CD4-positive, alpha-beta T cell treated with Interleukin-6 for 4 hours (primary cell): ENCODE data around the gene PLD6.

Experiments used
- DNase-seq: peaks from one replicate; pipeline ENCODE4 v3.0.0-alpha.2; 2020; ENCODE audit warnings: mixed read lengths

Gene PLD6

DNA sequence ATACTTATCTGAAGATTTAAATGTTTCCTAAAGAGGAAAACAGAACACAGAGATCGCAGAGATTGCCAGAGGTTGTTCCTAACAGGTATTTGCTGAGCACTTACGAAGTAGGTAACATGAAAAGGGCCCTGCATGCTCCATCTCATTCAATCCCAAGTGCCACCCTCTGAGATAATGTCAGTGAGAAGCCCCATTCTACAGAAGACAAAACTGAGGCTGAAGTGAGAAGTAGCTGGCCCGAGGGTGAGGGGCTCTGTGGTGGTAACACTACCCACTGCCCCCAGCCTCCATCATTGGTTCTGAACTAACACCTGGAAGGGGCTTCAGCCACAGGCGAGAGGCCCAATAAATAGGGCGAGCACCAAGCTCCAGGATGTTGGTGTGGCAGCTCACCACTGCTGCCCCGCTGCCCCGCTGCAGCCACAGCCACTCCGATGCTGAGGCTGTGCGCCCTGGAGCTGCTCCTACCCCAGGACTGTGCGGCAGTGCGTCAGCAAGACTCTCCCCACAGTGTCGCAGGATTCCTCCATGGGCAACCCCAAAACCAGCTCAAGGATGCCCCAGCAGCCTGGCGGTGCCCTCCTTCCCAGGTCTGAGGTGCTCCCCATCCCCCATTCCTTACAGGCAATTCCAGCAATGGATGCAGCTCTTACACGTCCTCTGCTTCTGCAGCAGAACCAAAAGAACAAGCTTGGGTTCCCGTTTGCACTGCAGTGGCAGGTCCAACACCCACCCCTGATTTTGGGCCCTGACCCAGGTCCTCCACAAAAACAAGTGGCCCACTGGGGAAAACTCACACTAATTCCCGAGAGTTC, 20.5 kb upstream of the PLD6 start:
- DNase-seq, result no peak

DNA sequence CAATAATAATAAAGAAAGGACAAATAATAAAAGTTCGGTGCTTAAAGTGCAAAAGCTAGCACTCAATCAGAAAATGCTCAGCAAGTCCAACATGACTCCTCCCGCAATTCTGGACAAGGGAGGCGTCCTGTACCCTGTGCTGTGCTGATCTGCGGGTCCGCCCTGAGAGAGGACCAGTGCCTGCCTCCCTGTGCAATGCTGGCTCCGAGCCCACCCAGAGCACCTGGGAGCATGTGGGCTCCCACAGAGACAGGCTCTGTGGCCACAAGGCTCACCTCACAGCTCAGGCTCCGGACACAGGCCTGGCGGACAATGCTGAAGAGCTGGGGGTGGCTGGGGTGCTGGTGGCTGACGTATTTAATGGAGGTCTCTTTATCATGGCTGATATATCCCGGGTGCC, 19.8 kb upstream of the PLD6 start:
- DNase-seq, result no peak

DNA sequence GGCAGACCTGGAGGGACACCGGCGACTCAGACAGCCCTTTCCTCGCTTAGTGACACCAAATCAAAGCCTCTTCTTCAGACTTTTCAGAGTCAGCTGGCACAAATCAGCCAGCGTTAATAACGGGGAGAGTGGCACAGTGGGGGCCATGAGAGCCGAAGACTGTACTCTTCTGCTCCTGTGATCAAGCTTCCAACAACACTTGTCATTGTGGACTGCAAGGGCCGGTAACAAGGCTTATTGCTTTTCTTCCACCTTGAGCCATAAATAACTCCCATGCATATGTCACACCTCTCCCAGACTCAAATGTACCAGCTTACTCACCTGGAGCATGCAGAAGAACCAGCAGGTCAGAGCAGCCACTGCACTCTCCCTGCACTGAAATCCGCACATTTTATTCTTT, 18.0 kb upstream of the PLD6 start:
- no peak for DNase-seq

DNA sequence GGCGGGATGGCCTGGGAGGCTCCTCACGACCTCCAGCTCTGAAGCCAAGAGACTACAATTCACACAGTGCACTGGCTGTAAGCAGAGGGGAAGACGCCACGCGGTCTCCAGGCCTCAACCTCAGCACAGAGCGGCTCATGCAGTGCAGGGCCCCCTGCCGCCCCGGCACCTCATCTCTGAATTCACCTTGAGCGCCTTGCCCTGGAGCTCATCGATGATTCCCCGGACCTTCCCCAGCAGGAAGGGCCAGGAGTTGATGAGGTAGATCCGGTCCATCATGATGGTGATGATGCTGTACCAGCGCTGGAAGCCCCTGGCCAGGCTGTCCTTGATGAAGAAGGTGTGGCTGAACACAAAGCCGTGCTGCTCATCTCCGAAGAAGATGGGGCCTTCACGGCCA, 17.6 kb upstream of the PLD6 start:
- no peak for DNase-seq

DNA sequence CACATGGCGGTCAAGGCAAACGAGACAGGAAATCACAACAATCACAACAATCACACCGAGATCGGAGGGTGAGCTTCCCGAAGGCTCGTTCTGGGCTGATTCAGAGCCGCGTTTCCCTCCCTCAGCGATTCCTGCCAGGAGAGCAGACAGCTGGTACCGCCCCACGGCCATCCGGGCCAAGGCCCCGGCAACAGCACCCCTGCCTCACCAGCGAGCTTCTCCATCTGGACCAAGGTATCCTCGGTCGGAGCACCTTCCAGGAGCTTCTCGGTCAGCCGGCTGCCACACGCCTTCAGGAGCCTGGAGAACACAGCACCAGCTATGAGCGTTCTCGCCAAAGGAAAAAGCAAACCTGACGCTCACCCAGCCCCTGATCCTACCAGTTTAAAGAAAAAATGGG, 15.2 kb upstream of the PLD6 start:
- DNase-seq, result no peak

DNA sequence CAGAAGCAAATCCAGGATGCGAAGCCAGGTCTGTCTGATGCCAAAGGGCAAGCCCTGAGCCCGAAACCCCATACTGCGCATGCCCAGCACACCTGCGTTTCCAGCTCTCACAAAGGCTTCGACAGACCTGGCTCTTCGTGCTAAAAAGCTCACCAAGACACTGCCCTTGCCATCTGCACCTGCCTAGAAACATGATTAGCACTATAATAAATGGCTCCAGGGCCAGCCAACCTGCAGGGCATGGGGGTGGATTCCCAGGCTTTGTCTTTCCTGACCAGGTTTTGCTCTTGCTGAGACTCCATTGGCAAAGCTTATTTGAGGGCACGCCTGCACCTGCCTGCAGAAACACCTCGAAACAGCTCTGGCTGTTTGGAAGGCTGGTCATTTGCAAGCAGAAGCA, 14.4 kb upstream of the PLD6 start:
- DNase-seq, result no peak

DNA sequence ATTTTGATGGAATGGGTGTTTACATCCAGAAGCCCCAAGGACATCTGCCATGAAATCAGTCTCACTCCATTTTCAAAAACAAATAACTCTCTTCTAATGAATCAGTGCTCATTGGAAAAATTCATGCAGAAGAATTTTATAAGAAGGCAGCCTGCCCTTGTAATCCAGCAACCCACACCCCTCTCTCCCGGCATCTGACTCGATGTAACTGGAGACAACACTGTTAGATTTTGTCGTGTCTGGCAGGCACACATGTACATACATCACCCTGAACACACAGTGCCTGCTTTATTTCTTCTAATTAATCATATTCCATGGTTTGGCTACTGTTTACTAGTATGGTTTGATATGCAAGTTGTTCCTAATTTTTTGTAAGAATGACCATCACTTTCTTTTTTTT, 11.9 kb upstream of the PLD6 start:
- no peak for DNase-seq

DNA sequence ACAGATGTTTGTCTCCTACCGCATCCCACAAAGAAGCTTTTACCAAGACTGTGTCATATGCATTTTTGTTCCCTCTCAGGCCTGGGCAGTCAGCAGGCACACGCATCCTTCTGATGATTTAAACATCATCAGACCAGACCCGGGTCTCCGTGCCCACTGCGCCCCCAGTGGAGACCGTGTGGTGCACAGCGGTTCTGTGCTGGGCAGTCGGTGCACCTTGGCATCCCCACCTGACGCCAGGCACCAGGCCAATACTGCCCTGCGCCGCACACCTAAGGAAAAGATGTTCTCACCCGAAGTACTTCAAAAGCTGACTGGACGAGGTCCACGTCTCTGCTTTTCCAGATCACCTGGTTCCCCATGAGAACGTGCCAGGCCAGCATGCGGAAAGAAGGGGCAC, 10.6 kb upstream of the PLD6 start:
- DNase-seq, result peak; percentile 5

DNA sequence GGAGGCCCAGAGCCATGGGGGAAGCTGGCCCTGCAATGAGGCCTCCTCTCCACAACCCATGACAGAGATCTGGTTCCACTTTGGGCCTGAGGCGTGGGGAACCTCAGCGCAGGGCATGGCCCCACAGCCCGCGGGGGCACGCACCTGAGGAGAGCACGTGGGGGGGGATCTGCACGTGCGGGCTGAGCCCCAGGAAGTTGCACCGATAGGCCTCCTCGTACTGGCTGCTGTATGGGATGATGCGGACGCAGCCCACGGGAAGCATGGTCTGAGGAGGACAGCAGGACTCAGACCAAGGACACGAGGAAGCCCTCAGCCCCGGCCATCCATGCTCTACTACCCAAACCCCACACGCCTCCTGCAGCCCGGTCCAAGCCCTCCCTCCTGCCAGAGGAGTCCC, 10.1 kb upstream of the PLD6 start:
- no peak for DNase-seq

DNA sequence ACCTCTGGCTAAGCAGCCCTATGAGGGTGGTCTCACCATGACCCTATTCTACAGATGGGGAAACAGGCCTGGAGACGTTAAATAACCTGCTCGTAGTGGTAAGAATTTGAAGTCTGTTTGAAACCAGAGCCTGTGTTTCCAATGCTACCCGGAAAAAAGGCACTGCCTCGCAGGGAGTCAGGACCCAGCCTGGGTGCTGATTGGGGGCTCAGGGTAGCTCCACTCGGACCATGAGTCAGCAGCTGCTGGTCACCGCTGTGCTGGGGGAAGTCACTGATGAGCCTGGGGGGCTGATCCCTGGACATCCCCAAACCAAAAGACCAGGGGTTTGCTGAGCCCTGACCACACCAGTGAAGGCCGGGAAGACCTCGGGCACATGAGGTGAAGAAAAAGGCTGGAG, 9.4 kb upstream of the PLD6 start:
- no peak for DNase-seq

DNA sequence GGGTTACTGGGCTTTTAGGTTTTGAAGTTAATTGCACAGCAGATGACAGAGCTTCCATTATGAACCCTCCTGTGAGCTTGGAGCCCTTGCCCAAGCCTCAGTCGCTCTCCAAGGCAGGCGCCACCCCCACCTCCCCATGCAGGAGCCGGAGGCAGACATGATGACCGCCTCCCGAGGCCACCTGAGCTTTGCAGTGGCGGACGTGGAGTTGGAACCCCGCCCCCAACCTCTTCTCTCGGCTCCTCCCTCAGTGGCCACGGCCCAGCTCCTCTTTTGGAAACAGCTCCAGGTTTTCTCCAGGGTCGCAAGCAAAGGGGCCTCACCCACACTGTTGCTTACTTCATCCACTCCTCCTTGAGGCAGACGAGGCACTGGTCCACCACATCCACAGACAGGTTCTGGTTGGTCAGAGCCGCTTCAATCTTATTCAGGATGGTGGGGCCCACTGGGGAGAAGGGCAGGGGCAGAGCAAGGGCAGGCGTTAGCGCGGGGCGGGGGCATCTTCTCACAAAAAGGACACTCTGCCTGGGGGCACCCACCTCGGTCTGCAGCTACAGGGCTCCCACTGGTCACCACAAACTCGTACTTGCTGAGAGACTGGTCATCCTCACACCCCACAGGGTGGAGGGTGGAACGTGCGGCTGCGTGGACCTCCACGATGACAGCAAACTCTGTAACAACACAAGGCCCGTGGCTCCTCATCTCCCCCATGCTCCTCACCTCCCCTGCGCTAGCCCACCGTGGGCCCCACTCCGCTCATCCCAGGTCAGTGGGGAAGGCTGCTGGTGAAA, 8.7 kb upstream of the PLD6 start:
- no peak for DNase-seq

DNA sequence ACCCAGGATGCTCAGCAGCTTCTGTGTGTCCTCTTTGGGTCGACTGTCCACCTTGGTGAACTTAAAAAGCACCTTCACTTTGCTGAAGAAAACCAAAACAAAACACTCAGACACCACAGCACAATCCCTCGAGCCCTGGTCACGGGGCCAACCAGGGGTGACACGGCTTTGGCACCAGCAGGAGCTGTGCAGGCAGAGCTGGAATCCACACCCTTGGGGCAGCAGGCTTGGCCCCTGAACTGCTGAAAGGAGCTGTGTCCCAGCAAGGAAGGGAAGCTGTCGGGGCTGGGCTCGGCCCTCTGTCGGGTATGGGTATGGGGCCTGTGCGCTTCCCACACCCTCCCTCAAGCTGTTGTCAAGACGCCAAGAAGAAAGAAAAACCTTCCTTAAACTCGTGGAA, 7.6 kb upstream of the PLD6 start:
- DNase-seq, result no peak

DNA sequence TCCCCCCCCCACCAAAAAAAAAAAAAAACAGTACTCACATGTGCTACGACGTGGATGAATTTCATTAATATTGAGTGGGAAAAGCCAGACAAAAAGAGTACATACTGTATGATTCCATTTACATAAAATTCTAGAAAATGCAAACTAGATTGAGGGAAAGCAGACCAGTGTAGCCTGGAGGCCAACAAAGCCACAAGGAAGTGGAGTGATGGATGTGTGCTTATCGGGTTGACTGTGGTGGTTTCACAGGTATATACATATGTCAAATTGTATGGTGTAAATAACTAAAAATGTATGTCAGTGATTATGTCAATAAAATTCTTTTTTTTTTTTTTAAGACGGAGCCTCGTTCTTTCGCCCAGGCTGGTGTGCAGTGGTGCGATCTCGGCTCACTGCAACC, 1.9 kb upstream of the PLD6 start:
- DNase-seq, result no peak

DNA sequence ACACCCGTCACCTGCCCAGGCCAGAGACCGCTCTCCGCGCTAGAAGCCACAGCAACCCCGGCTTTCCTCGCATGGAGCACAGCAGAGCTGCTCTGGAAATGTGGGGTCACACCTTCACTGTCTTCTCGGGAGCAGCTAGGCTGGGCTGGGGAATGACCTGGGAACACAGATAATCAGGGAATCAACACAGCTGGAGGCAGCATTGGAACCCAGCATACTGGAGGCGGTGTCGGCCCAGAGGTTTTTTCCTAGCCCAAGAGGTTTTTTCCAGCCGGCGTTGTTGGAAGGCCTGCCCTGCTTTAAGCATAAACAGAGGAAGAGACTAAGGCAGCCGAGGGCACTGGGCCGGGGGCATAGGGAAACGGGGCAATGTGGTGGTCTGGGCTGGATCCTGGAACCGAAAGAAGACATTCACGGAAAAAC, 791 bp upstream of the PLD6 start:
- DNase-seq, result no peak

DNA sequence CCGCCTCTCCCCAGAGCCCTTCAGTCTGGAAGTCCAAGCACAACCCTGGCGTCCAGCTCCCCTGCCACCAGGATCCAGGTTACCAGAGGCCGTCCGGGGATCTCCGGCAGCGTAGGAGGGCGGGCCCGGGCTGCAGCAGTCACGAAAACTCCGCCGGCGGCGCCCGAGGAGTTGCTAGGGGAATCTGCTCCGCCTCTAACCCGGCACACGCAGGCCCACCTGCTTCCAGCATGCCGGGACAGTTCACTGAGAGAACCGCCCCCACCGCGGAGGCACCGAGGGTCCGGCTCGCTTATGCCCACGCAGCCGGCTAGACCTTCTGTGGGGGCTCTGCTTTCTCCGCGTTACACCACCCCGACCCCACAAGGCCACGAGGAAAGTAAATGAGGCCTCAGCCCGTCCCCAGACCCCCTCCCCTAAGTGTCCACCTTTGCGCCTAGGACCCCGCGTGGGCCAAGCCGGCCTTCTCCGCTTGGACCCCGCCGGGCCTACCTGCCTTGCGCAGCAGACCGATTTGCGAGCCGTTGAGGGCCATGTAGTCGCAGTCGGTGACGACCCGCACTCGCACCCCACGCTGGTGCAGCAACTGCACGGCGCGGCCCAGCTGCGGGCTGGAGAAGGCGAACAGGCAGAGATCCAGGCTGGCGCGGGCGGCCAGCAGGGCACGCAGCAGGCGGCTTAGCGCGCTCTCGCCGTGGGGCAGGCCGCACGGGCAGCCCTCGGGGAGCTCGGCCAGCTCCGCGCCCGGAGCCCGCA, 587 bp downstream of the PLD6 start:
- peak; percentile 72 for DNase-seq

DNA sequence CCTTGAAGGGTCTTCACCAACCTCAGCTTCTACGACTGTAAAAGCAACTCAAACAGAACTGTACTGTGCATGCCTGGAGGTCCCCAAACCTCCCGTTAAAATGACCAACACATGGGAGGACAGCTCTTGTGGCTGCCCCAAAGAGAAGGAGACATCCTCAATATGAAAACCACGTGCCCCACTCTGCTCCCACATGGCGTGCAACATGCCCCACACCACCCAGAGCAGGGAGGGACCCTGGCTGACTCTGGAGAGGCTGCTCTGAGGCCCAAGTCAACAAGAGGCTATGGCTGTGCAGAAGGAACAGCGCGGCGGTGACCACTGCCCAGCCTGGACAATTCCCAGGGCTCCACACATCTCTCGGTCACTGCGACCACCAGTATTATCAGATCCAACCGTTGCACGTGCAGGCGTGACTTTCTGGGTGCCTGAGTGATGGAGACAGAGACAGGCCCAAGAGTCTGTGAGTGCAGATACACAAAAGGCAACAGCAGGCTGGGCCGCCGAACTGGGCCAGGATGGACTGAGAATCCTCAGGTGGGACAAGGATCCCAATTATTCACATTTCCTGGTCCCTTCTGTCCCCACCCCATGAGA, 1.4 kb downstream of the PLD6 start:
- DNase-seq, result no peak

DNA sequence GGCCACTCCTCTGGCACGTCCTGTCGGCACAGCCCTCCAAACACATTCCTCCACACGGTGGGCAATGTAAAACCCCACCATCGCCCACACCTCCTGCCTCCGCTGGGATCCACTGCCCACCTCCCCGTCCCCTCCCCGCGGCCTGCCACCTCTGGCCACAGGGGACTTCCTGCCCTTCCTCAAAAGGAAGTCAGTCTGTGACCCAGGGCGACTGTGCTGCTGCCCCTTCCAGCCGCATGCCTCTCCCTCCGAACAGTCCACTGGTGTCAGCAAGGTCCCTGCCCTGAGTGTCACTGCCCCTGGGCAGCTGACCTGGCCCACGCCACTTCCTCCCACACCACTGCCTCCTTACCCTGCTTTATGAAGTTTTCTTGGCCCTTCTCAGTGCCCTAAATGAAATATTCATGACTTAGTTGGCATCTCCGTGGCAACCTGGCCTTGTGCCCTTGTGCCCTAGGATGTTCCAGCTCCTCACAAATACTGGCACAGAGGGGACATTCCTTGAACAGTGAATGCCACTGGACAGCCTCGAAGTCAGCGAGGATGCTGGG, 2.0 kb downstream of the PLD6 start:
- DNase-seq, result no peak

DNA sequence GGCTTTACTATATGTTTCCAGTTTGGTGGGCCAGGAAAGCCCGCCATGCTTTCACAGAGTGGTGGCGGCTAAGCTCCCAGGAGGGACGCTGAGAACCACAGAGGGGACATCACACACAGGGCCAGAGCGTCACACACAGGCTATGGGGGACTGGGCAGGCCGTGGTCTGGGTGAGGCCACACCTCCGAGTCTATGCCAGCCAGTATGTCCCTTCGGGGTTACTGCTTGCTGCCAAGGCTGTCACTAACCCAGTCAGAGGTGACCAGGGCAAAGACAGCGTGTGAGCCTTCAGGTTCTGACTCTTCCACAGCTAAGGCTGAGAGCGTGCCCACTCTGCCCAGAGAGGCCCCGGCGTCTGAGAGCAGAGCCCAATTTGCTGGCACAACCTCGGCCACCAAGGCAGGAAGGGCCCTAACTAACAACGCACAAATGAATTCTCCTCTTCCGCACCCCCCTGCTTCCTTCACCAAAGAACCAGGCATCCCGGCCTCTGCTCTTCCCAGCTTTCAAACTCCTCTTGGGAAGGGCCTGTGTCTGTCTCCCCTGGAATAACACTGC, 2.9 kb downstream of the PLD6 start:
- no peak for DNase-seq

DNA sequence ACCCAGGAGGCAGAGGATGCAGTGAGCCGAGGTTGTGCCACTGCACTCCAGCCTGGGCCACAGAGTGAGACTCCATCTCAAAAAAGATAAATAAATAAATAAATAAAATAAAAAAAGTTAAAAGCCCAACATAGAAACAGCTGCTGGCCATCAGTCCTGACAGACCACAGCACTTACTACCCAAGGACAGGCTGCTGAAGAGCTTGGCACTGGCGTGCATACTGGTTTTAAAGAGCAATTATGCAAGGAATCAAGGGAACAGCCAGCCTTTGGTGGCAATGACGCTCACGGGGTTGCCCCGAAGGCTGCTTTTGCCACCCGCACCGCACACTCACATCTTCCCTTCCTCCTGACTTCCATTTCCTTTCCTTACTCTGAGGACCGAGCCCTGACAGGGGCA, 4.2 kb downstream of the PLD6 start:
- no peak for DNase-seq

DNA sequence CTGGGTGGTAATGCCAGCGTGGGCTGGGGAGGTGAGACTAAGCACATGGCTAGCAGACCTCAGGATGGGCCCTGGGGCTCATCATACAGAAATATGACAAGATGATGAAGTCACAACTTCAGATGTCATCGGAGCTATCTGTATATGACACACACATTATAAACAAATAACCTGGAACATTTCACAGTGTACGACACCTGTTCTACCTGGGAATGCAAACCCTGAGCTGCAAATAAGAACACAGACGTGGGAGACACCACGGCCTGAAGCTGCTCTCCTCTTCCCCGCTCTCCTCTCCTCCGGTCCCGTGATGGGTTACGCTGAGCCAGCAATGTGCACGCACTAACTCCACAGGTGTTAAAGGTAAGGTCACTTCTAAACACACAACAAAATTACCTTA, 4.9 kb downstream of the PLD6 start:
- no peak for DNase-seq

DNA sequence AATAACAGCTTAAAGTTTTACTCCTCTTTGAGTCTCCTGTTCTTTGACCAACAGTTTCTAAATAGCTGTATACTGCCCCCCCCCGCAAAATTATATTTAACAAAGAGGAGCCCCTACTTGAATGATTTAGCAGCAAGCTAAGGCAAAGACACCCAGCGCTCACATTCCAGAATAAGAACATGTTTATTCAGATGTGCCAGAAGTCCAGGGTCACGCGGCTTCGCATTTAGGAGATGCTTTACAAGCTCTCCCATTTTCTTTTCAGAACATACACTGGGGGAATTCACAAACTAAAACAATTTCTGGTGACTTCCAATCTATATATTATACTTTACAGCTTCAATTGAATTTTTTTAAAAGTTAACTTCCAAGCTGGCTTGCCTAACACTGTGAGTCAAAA, 5.3 kb downstream of the PLD6 start:
- no peak for DNase-seq

DNA sequence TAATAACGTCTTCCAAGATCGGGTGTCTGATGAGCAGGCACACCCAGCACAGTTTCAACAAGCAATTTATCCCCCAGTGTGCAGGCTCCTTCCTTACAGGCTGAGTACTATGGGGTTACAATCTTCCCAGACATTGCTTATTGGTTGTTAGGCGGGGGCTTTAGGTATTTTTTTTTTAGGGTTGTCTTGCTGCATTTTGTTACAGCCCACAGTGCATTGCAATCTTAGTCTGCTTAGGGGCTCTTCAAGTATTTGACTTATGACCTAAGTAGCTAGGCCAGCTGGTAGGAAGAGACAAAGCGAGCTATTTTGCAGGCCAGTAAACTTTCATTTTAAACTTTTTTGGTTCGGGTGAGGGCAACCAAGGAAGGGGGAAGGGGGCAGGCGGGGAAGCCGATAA, 5.8 kb downstream of the PLD6 start:
- no peak for DNase-seq

DNA sequence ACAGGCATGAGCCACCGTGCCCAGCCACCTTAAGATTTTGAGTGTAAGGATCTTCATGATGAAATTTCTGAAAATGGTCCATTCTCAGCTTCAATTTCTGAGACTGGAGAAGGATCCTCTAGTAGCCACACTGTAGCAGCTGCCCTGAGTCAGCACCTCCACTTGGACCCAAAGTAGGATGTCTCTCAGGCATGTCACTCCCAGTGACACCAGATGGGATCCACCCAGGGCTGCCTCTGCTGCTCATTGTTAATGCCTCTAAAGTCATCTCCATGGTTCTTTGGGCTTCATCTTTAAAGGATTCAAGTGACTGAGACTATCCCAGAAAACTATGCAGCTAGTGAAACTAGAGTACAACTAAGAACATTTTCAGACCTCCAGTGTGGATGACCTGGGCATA, 7.9 kb downstream of the PLD6 start:
- DNase-seq, result no peak
